Measurements from ENCODE around the gene TMEM237.
A peak's percentile ranks its signal among the peaks of the same experiment; 100 is the strongest.

The TMEM237 gene, protein sequence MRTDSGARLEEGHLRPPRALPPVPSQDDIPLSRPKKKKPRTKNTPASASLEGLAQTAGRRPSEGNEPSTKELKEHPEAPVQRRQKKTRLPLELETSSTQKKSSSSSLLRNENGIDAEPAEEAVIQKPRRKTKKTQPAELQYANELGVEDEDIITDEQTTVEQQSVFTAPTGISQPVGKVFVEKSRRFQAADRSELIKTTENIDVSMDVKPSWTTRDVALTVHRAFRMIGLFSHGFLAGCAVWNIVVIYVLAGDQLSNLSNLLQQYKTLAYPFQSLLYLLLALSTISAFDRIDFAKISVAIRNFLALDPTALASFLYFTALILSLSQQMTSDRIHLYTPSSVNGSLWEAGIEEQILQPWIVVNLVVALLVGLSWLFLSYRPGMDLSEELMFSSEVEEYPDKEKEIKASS

GRCh38 chr2:201643216-201643890 is at the start of gene TMEM237:
Gene TMEM237 (minus strand): TSS chr2:201643503. CDS start chr2:201643400, 103 bp downstream.
- TF ChIP-seq, protein P1, sequence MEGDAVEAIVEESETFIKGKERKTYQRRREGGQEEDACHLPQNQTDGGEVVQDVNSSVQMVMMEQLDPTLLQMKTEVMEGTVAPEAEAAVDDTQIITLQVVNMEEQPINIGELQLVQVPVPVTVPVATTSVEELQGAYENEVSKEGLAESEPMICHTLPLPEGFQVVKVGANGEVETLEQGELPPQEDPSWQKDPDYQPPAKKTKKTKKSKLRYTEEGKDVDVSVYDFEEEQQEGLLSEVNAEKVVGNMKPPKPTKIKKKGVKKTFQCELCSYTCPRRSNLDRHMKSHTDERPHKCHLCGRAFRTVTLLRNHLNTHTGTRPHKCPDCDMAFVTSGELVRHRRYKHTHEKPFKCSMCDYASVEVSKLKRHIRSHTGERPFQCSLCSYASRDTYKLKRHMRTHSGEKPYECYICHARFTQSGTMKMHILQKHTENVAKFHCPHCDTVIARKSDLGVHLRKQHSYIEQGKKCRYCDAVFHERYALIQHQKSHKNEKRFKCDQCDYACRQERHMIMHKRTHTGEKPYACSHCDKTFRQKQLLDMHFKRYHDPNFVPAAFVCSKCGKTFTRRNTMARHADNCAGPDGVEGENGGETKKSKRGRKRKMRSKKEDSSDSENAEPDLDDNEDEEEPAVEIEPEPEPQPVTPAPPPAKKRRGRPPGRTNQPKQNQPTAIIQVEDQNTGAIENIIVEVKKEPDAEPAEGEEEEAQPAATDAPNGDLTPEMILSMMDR (IDR thresholded peaks at IDR 0.05; ENCODE audit: control extremely low read depth, extremely low read depth, low read depth, missing control alignments), result peak; percentile 23
- peak; percentile 68 for DNase-seq (ENCODE audit: extremely low spot score)
- POLR2A ChIA-PET, result interaction anchor here (0.6 kb wide), 2 partner anchors 194 to 376 kb away, joined by 3 to 4 read pairs; no protein-coding TSS in a partner anchor
- CTCF ChIA-PET, result interaction anchor here (0.9 to 2.0 kb wide), 7 partner anchors 9 to 410 kb away, joined by 3 to 8 read pairs (median 4); partner anchors contain the start of gene ALS2

DNA sequence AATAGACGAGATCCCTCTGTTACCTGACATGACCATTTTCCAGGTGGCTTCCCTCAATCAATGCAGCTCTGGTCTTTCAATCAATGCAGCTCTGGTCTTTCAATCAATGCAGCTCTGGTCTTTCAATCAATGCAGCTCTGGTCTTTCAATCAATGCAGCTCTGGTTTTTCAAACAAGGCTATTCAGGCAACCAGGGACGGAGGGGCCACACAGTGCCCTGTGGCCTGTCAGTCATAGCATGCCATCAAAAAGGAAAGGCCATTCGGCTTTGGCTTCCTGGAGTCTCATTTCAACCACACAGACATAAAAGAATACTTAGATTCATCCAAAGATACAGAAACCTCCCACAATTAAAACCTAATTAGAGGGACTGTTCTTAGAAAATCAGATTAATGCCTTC is 41.9 kb upstream of the TMEM237 start:
- POLR2A ChIA-PET, result no interaction called here
- no peak for DNase-seq (ENCODE audit: extremely low spot score)
- CTCF ChIA-PET, result no interaction called here
- TF ChIP-seq, protein P1 (IDR thresholded peaks at IDR 0.05; ENCODE audit: control extremely low read depth, extremely low read depth, low read depth, missing control alignments), result no peak

GRCh38 chr2:201680743-201681142 is 37.4 kb upstream of the TMEM237 start:
- CTCF ChIA-PET, result interaction anchor here (0.6 to 2.6 kb wide), 5 partner anchors 8 to 34 kb away, joined by 3 to 8 read pairs (median 6); no protein-coding TSS in a partner anchor
- DNase-seq (ENCODE audit: extremely low spot score), result peak; percentile 37
- TF ChIP-seq, protein P1 (IDR thresholded peaks at IDR 0.05; ENCODE audit: control extremely low read depth, extremely low read depth, low read depth, missing control alignments), result peak; percentile 38
- POLR2A ChIA-PET, result no interaction called here

DNA sequence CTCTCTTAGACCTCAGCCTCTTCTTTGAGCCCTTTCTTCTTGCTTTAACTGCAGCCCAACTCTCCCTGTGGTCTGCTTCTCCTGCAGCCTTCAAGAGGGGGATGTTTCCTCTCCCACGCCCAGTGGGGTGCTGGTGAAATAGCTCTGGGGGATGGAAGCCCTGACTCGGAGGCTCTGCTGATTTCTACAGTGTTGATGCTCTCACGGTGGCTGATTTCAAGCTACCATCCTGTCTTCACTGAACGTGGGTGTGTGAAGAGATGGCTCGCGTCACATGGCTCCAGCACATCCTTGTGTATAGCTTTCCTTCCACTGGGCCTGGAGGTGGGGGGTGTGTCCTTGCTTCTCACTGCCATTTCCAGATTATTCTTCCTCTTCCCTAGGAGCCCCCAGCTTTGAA is 35.1 kb upstream of the TMEM237 start:
- ChIA-PET POLR2A (no interaction called here), CTCF (interaction anchor here (2.6 kb wide), 1 partner anchor 15 kb away, joined by 8 read pairs; no protein-coding TSS in a partner anchor)
- no peak for DNase-seq (ENCODE audit: extremely low spot score)
- TF ChIP-seq, protein P1 (IDR thresholded peaks at IDR 0.05; ENCODE audit: control extremely low read depth, extremely low read depth, low read depth, missing control alignments), result no peak

DNA sequence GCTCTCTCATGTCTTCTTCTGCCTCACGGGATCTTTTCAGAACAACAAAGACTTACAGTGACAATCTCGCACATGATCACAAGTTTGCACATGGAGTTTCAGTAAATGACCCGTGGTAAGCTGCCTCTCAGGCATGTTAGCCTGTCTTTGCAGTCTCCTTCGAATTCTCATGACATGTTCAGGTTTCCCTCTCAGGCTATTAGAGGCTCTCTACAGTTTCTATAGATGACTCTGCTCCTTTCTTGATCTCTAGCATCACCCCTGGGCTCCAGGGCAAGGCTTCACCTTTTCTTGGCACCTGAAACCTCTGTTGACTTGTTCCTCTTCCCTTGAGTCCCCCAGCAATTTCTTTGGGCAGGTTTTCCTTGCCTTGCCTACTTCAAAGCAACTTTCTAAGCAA is 32.2 kb upstream of the TMEM237 start:
- ChIA-PET CTCF (no interaction called here), POLR2A (no interaction called here)
- TF ChIP-seq, protein P1 (IDR thresholded peaks at IDR 0.05; ENCODE audit: control extremely low read depth, extremely low read depth, low read depth, missing control alignments), result no peak
- DNase-seq (ENCODE audit: extremely low spot score), result no peak

- no peak for DNase-seq (ENCODE audit: extremely low spot score)
- TF ChIP-seq, protein P1 (IDR thresholded peaks at IDR 0.05; ENCODE audit: control extremely low read depth, extremely low read depth, low read depth, missing control alignments), result no peak
- POLR2A ChIA-PET, result no interaction called here
- CTCF ChIA-PET, result interaction anchor here (0.9 to 2.2 kb wide), 2 partner anchors 11 to 106 kb away, joined by 3 to 6 read pairs; partner anchors contain the start of gene ALS2
Observed at GRCh38 chr2:201674794-201675193, 31.5 kb upstream of the TMEM237 start.

Data from GM10248 (cell line).